Keratinocyte (primary cell): ENCODE results near the gene HTRA3.

Source experiments
- CTCF ChIP-seq, 3 experiments: IDR thresholded peaks in 1 of 3; conservative IDR thresholded peaks in 1 of 3; optimal IDR thresholded peaks in 1 of 3; 2 replicates in 2 of 3; 3 replicates in 1 of 3; pipeline versions ENCODE3 to v1.5.1; 2011; ENCODE audit warnings: low read length in 3 of 3, mild to moderate bottlenecking in 3 of 3, moderate library complexity in 2 of 3, control low read depth in 1 of 3, inconsistent platforms in 1 of 3; ENCODE audit not compliant: insufficient read depth in 2 of 3; ENCODE audit errors: extremely low read depth in 1 of 3
- EZH2 ChIP-seq: IDR thresholded peaks from one replicate; pipeline ENCODE4 v1.6.1; 2012; ENCODE audit warnings: inconsistent platforms, mild to moderate bottlenecking, low read length, moderate library complexity

- TF ChIP-seq CTCF (optimal IDR thresholded peaks at IDR 0.05 in 1 of 3, IDR thresholded peaks at IDR 0.05 in 1 of 3, conservative IDR thresholded peaks at IDR 0.05 in 1 of 3; ENCODE audit: extremely low read depth in 1 of 3, insufficient read depth in 2 of 3, low read length in 3 of 3) (peak in 2 of 3 experiments; percentile 74 to 98), EZH2 (no peak)
Measured at GRCh38 chr4:8241895-8242696, 27.5 kb upstream of the HTRA3 start.
